ENCODE measurements around the gene NUDT14. TPM values are rescaled to one million over a fixed set of nuclear protein-coding genes. Genes with fewer than 3 reads are reported as not detected.

Gene NUDT14
- polyA plus RNA-seq, 1 experiment, result 10.9 TPM

GRCh38 chr14:105159344-105159743 is 21.8 kb downstream of the NUDT14 start:
- H3K4me3 ChIP-seq (ENCODE audit: low read depth, low read length), result no peak overlapping the region
- H3K36me3 ChIP-seq (ENCODE audit: control insufficient read depth, insufficient read depth, low read length), result no peaks in the 10 kb centered on the region
- POLR2A ChIA-PET, result no interaction called here
- no peaks in the 10 kb centered on the region for H3K27me3 ChIP-seq (ENCODE audit: control insufficient read depth, insufficient read depth, low read length)
- CTCF ChIA-PET, result interaction anchor here (0.9 kb wide), 1 partner anchor 10 kb away, joined by 3 read pairs; the partner anchor contains the start of gene JAG2
- no peak for TF ChIP-seq CTCF (IDR thresholded peaks at IDR 0.05; ENCODE audit: insufficient read depth, low read depth, low read length)
- no peak for DNase-seq (ENCODE audit: low read depth)

GRCh38 chr14:105158794-105159193 is 22.3 kb downstream of the NUDT14 start:
- no peak overlapping the region for H3K4me3 ChIP-seq (ENCODE audit: low read depth, low read length)
- no peaks in the 10 kb centered on the region for H3K36me3 ChIP-seq (ENCODE audit: control insufficient read depth, insufficient read depth, low read length)
- no peak for TF ChIP-seq CTCF (IDR thresholded peaks at IDR 0.05; ENCODE audit: insufficient read depth, low read depth, low read length)
- ChIA-PET CTCF (no interaction called here), POLR2A (no interaction called here)
- H3K27me3 ChIP-seq (ENCODE audit: control insufficient read depth, insufficient read depth, low read length), result no peaks in the 10 kb centered on the region
- no peak for DNase-seq (ENCODE audit: low read depth)

- TF ChIP-seq CTCF (IDR thresholded peaks at IDR 0.05; ENCODE audit: insufficient read depth, low read depth, low read length), result no peak
- ChIA-PET CTCF (no interaction called here), POLR2A (no interaction called here)
- no peak for DNase-seq (ENCODE audit: low read depth)
- Histone ChIP-seq H3K36me3 (ENCODE audit: control insufficient read depth, insufficient read depth, low read length) (no peaks in the 10 kb centered on the region), H3K4me3 (ENCODE audit: low read depth, low read length) (no peak overlapping the region), H3K27me3 (ENCODE audit: control insufficient read depth, insufficient read depth, low read length) (no peaks in the 10 kb centered on the region)
These were observed 23.2 kb downstream of the NUDT14 start for GRCh38 chr14:105157872-105158271.

- H3K36me3 ChIP-seq (ENCODE audit: control insufficient read depth, insufficient read depth, low read length), result no peaks in the 10 kb centered on the region
- DNase-seq (ENCODE audit: low read depth), result no peak
These were observed 24.4 kb downstream of the NUDT14 start for GRCh38 chr14:105156414-105157375.

More at GRCh38 chr14:105156414-105157375, 24.4 kb downstream of the NUDT14 start:
- Histone ChIP-seq H3K27me3 (ENCODE audit: control insufficient read depth, insufficient read depth, low read length) (no peaks in the 10 kb centered on the region), H3K4me3 (ENCODE audit: low read depth, low read length) (no peak overlapping the region)
- ChIA-PET POLR2A (no interaction called here), CTCF (no interaction called here)
- TF ChIP-seq CTCF (IDR thresholded peaks at IDR 0.05; ENCODE audit: insufficient read depth, low read depth, low read length), result no peak

All from BJ (cell line).